ENCODE measurements around the gene PTPN22.

The PTPN22 gene

GRCh38 chr1:113783254-113784103 is 88.0 kb downstream of the PTPN22 start:
- ChIA-PET POLR2A (no interaction called here), CTCF (no interaction called here)
- no peak for TF ChIP-seq CTCF (IDR thresholded peaks at IDR 0.05; ENCODE audit: insufficient read depth, low read length, missing control alignments)
- DNase-seq (ENCODE audit: low read depth, low spot score), result no peak
- H3K4me3 ChIP-seq (ENCODE audit: low read depth, low read length), result no peak overlapping the region

GRCh38 chr1:113782406-113782805 is 89.1 kb downstream of the PTPN22 start:
- ChIA-PET CTCF (interaction anchor here (1.1 kb wide), 1 partner anchor 22 kb away, joined by 3 read pairs; no protein-coding TSS in a partner anchor), POLR2A (no interaction called here)

GRCh38 chr1:113780374-113781146 is 91.0 kb downstream of the PTPN22 start:
- TF ChIP-seq CTCF (IDR thresholded peaks at IDR 0.05; ENCODE audit: insufficient read depth, low read length, missing control alignments), result no peak
- ChIA-PET POLR2A (interaction anchor here (1.1 kb wide), 1 partner anchor 32 kb away, joined by 3 read pairs; the partner anchor contains the start of gene RSBN1), CTCF (no interaction called here)
- H3K4me3 ChIP-seq (ENCODE audit: low read depth, low read length), result no peak overlapping the region
- no peak for DNase-seq (ENCODE audit: low read depth, low spot score)

More at GRCh38 chr1:113782406-113782805, 89.1 kb downstream of the PTPN22 start:
- DNase-seq (ENCODE audit: low read depth, low spot score), result no peak
- no peak overlapping the region for H3K4me3 ChIP-seq (ENCODE audit: low read depth, low read length)
- TF ChIP-seq CTCF (IDR thresholded peaks at IDR 0.05; ENCODE audit: insufficient read depth, low read length, missing control alignments), result no peak

- no peak overlapping the region for H3K4me3 ChIP-seq (ENCODE audit: low read depth, low read length)
- TF ChIP-seq CTCF (IDR thresholded peaks at IDR 0.05; ENCODE audit: insufficient read depth, low read length, missing control alignments), result no peak
- ChIA-PET CTCF (no interaction called here), POLR2A (no interaction called here)
- no peak for DNase-seq (ENCODE audit: low read depth, low spot score)
These were observed 92.0 kb downstream of the PTPN22 start for GRCh38 chr1:113779542-113779941.

- H3K4me3 ChIP-seq (ENCODE audit: low read depth, low read length), result no peak overlapping the region
- TF ChIP-seq CTCF (IDR thresholded peaks at IDR 0.05; ENCODE audit: insufficient read depth, low read length, missing control alignments), result no peak
- DNase-seq (ENCODE audit: low read depth, low spot score), result no peak
- POLR2A ChIA-PET, result no interaction called here
- CTCF ChIA-PET, result no interaction called here
These were observed 94.0 kb downstream of the PTPN22 start for GRCh38 chr1:113777561-113777960.

- no peak for TF ChIP-seq CTCF (IDR thresholded peaks at IDR 0.05; ENCODE audit: insufficient read depth, low read length, missing control alignments)
- ChIA-PET CTCF (no interaction called here), POLR2A (no interaction called here)
- no peak overlapping the region for H3K4me3 ChIP-seq (ENCODE audit: low read depth, low read length)
- no peak for DNase-seq (ENCODE audit: low read depth, low spot score)
These were observed 101.5 kb downstream of the PTPN22 start for GRCh38 chr1:113770031-113770430.

Measured in AG04449 (cell line).